Common myeloid progenitor, CD34-positive (primary cell): ENCODE data around the gene VCAN. TPM values are rescaled to one million over a fixed set of nuclear protein-coding genes. Genes with fewer than 3 reads are reported as not detected.

Experiments
- CTCF ChIA-PET: fragments of 350-600 bp; sonication (Branson Sonifier 250); formaldehyde crosslinking; loops from one replicate; lab custom pipeline; 2021; ENCODE audit warnings: antibody characterized with exemption; lab: Charles Lee
- POLR2A ChIA-PET: fragments of 350-600 bp; sonication (Branson Sonifier 250); formaldehyde crosslinking; loops from one replicate; lab custom pipeline; 2021; ENCODE audit warnings: antibody characterized with exemption; lab: Charles Lee
- DNase-seq, 3 donors: peaks; one replicate each; pipeline versions ENCODE4 v3.0.0 to v3.0.0-alpha.2; 2013
- H3K27ac ChIP-seq, 2 experiments: 1 replicate in 1 of 2; 2 replicates in 1 of 2; pipeline ENCODE4 v1.7.0; 2013; ENCODE audit warnings: inconsistent platforms in 2 of 2, low read length in 2 of 2, mild to moderate bottlenecking in 2 of 2, low read depth in 1 of 2, moderate library complexity in 1 of 2; ENCODE audit not compliant: severe bottlenecking in 2 of 2, insufficient read depth in 1 of 2, poor library complexity in 1 of 2
- H3K27me3 ChIP-seq, 5 experiments: replicated peaks in 2 of 5; 1 replicate in 3 of 5; 2 replicates in 2 of 5; pipeline versions ENCODE4 v1.6.1 to v1.7.0; 2013; ENCODE audit warnings: low read length in 4 of 5, mild to moderate bottlenecking in 2 of 5, moderate library complexity in 2 of 5, inconsistent platforms in 1 of 5; ENCODE audit not compliant: insufficient read depth in 5 of 5, control insufficient read depth in 4 of 5
- H3K36me3 ChIP-seq, 4 experiments: 1 replicate in 2 of 4; 2 replicates in 2 of 4; pipeline versions ENCODE4 v1.6.1 to v1.7.0; 2013; ENCODE audit warnings: low read length in 3 of 4, control low read depth in 1 of 4, mild to moderate bottlenecking in 1 of 4; ENCODE audit not compliant: control insufficient read depth in 4 of 4, insufficient read depth in 4 of 4
- H3K4me1 ChIP-seq, 4 experiments: 1 replicate in 3 of 4; 2 replicates in 1 of 4; pipeline versions ENCODE4 v1.6.1 to v1.7.1; 2013; ENCODE audit warnings: low read length in 3 of 4, mild to moderate bottlenecking in 3 of 4, control low read depth in 1 of 4, inconsistent platforms in 1 of 4, moderate library complexity in 1 of 4; ENCODE audit not compliant: control insufficient read depth in 4 of 4, insufficient read depth in 4 of 4; ENCODE audit errors: control extremely low read depth in 1 of 4
- H3K4me3 ChIP-seq, 7 experiments: 1 replicate in 4 of 7; 2 replicates in 3 of 7; pipeline versions ENCODE4 v1.5.1 to v1.7.0; 2013; ENCODE audit warnings: mild to moderate bottlenecking in 7 of 7, low read length in 6 of 7, moderate library complexity in 6 of 7, inconsistent platforms in 2 of 7, low read depth in 2 of 7, control low read depth in 1 of 7; ENCODE audit not compliant: insufficient read depth in 4 of 7, control insufficient read depth in 1 of 7; ENCODE audit errors: extremely low read depth in 1 of 7
- H3K9me3 ChIP-seq, 5 experiments: 1 replicate in 4 of 5; 2 replicates in 1 of 5; pipeline versions ENCODE4 v1.6.1 to v1.7.1; 2013; ENCODE audit warnings: low read length in 4 of 5, mild to moderate bottlenecking in 2 of 5, inconsistent platforms in 1 of 5, low read depth in 1 of 5, moderate library complexity in 1 of 5; ENCODE audit not compliant: control insufficient read depth in 4 of 5, insufficient read depth in 2 of 5; ENCODE audit errors: control extremely low read depth in 1 of 5
- WGBS: methylation state at CpG from one replicate; pipeline ENCODE4 v1.1.5; 2013; ENCODE audit not compliant: insufficient coverage; 5-methylcytosine and 5-hydroxymethylcytosine counted together
- polyA plus RNA-seq: library from polyadenylated mRNA; unstranded; fragments of 120-200 nt; gene quantifications from one replicate; pipeline ENCODE4 v1.2.1, GENCODE V29; 2013

The VCAN gene
- polyA plus RNA-seq, result 5.6 TPM

- Histone ChIP-seq H3K27me3 (peaks cover 24 to 97% (median 57%) of the 10 kb centered on the region in 5 experiments), H3K4me1 (peaks cover 0 to 43% (median 39%) of the 10 kb centered on the region in 4 experiments), H3K27ac (no peak within 1 kb of the TSS), H3K9me3 (no peaks in the 10 kb centered on the region), H3K4me3 (peak within 1 kb of the TSS in 6 of 7 experiments; percentile 44 to 78 (median 72)), H3K36me3 (no peaks in the 10 kb centered on the region)
- CTCF ChIA-PET, result interaction anchor here (1.3 to 1.8 kb wide), 3 partner anchors 10 to 1119 kb away, joined by 4 to 5 read pairs (median 4); no protein-coding TSS in a partner anchor
- WGBS, result under 1% methylated on average over 16 of the region's 43 CpGs
- peak in 2 of 3 donors; percentile 40 to 58 for DNase-seq
- POLR2A ChIA-PET, result no interaction called here
Observed at GRCh38 chr5:83471405-83472212, at the start of gene VCAN. Gene VCAN (plus strand): TSS chr5:83471744. CDS start chr5:83483519, 11,775 bp downstream.

DNA sequence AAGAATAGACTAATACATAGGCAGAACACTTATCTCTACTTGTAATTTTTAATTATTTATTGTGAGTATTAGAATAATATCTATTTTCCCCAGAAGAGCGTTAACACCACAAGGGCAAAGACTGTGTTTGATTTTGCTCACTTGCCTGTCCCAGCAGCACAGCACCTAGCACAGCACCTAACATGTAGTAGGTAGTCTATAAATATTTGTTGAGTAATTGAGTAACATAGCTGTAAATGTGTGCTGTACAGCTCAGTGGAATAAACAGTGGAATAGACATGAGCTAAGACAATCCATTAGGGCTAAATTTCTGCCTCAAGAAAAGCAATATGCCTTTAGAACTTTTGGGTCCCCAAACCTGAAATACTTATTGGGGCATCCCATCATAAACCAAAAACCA lies 49.3 kb upstream of the VCAN start:
- no peaks in the 10 kb centered on the region for H3K36me3 ChIP-seq
- CTCF ChIA-PET, result no interaction called here
- POLR2A ChIA-PET, result no interaction called here

GRCh38 chr5:83426855-83427254 lies 44.7 kb upstream of the VCAN start:
- ChIA-PET CTCF (interaction anchor here (0.6 to 1.1 kb wide), 3 partner anchors 53 to 785 kb away, joined by 3 to 4 read pairs (median 3); no protein-coding TSS in a partner anchor), POLR2A (no interaction called here)
- DNase-seq, result no peak
- H3K27me3 ChIP-seq, result no peaks in the 10 kb centered on the region
- no peak overlapping the region for H3K27ac ChIP-seq
- H3K4me3 ChIP-seq, result no peak overlapping the region
- WGBS, result no CpG with 5 or more reads among the region's 1 CpG
- H3K36me3 ChIP-seq, result no peaks in the 10 kb centered on the region
- H3K9me3 ChIP-seq, result peaks cover 0 to 5% (median 0%) of the 10 kb centered on the region in 5 experiments
- peaks cover 0 to 3% (median 0%) of the 10 kb centered on the region in 4 experiments for H3K4me1 ChIP-seq

More for the DNA sequence above, 49.3 kb upstream of the VCAN start:
- no peak overlapping the region for H3K27ac ChIP-seq
- H3K4me1 ChIP-seq, result no peaks in the 10 kb centered on the region
- H3K4me3 ChIP-seq, result no peak overlapping the region
- H3K27me3 ChIP-seq, result no peaks in the 10 kb centered on the region
- no CpG with 5 or more reads among the region's 1 CpG for WGBS
- DNase-seq, result no peak
- H3K9me3 ChIP-seq, result peaks cover 0 to 11% (median 2%) of the 10 kb centered on the region in 5 experiments

DNA sequence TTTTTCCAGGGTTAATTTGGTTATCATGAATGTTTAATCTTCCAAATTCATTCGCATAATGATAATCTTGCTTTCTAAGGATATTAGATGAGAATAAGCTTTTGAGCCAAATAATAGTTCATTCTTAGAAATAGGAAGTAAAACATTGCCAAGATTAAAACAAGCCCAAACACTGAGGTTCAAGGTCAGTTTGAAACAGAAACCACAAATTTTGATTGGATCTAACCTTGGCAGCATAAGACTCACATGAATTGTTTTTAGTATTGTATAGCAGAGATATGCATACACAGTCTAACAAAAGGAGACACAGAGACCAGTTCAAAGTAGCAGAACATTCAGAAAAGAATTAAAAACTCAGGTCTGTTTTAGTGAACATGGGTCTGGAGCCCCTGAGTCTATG lies 43.4 kb upstream of the VCAN start:
- peak; percentile 6 to 59 (median 31) for DNase-seq
- H3K4me3 ChIP-seq, result no peak overlapping the region
- peaks cover 0 to 3% (median 0%) of the 10 kb centered on the region in 4 experiments for H3K4me1 ChIP-seq
- CTCF ChIA-PET, result interaction anchor here (0.7 kb wide), 1 partner anchor 789 kb away, joined by 3 read pairs; no protein-coding TSS in a partner anchor
- no peak overlapping the region for H3K27ac ChIP-seq
- peaks cover 0 to 4% (median 0%) of the 10 kb centered on the region in 5 experiments for H3K9me3 ChIP-seq
- WGBS, result no CpG with 5 or more reads among the region's 1 CpG
- no peaks in the 10 kb centered on the region for H3K27me3 ChIP-seq
- POLR2A ChIA-PET, result interaction anchor here (0.5 kb wide), 1 partner anchor 784 kb away, joined by 3 read pairs; no protein-coding TSS in a partner anchor
- no peaks in the 10 kb centered on the region for H3K36me3 ChIP-seq

DNA sequence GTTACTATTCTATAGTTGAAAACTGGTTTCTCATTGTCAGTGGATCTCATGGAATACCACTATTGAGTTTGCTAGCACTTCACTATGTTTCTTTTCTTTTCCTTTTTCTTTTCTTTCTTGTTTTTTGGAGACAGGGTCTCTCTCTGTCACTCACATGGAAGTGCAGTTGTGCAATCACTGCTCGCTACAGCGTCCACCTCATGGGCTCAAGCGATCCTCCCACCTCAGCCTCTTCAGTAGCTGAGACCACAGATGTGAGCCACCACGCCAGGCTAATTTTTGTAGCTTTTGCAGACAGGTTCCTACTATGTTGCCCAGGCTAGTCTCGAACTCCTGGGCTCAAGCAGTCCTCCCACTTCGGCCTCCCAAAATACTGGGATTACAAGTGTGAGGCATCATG lies 42.7 kb upstream of the VCAN start:
- ChIA-PET POLR2A (no interaction called here), CTCF (interaction anchor here (0.7 to 2.4 kb wide), 5 partner anchors 9 to 793 kb away, joined by 3 to 8 read pairs (median 3); no protein-coding TSS in a partner anchor)
- Histone ChIP-seq H3K4me1 (peaks cover 0 to 3% (median 0%) of the 10 kb centered on the region in 4 experiments), H3K9me3 (peaks cover 0 to 4% (median 0%) of the 10 kb centered on the region in 5 experiments), H3K36me3 (no peaks in the 10 kb centered on the region), H3K27me3 (no peaks in the 10 kb centered on the region), H3K27ac (no peak overlapping the region), H3K4me3 (no peak overlapping the region)
- WGBS, result 87% methylated on average over 4 of the region's 6 CpGs
- DNase-seq, result no peak

GRCh38 chr5:83430130-83431010 lies 41.2 kb upstream of the VCAN start:
- WGBS, result 43% methylated on average over 9 of the region's 13 CpGs
- CTCF ChIA-PET, result interaction anchor here (0.6 to 2.4 kb wide), 17 partner anchors 9 to 1117 kb away, joined by 3 to 8 read pairs (median 3); no protein-coding TSS in a partner anchor
- peak; percentile 68 to 83 (median 78) for DNase-seq
- POLR2A ChIA-PET, result no interaction called here
- no peak overlapping the region for H3K27ac ChIP-seq
- H3K27me3 ChIP-seq, result no peaks in the 10 kb centered on the region
- peaks cover 0 to 4% (median 0%) of the 10 kb centered on the region in 5 experiments for H3K9me3 ChIP-seq
- peaks cover 0 to 3% (median 0%) of the 10 kb centered on the region in 4 experiments for H3K4me1 ChIP-seq
- H3K4me3 ChIP-seq, result no peak overlapping the region
- H3K36me3 ChIP-seq, result no peaks in the 10 kb centered on the region
